HepG2 (cell line): ENCODE results near the gene COPS7B. TPM values are rescaled to one million over a fixed set of nuclear protein-coding genes. Genes with fewer than 3 reads are reported as not detected.

Experiments
- ATAD3A ChIP-seq: sonication (generic); formaldehyde crosslinking; IDR thresholded peaks from 2 replicates; pipeline ENCODE4 v1.4.0; 2020; ENCODE audit warnings: missing genetic modification reagents
- ATF2 ChIP-seq: sonication (generic); formaldehyde crosslinking; IDR thresholded peaks from 2 replicates; pipeline ENCODE4 v1.4.0; 2020; ENCODE audit warnings: missing genetic modification reagents
- BCLAF1 ChIP-seq: fragments of 450-650 bp; IDR thresholded peaks from 2 replicates; pipeline ENCODE4 v1.6.1; 2017; ENCODE audit warnings: mild to moderate bottlenecking
- ETV5 ChIP-seq: IDR thresholded peaks from 2 replicates; pipeline ENCODE4 v1.6.1; 2018; ENCODE audit warnings: missing biosample characterization, missing genetic modification reagents, inconsistent platforms, borderline replicate concordance
- FOXK2 ChIP-seq: fragments of 450-650 bp; IDR thresholded peaks from 2 replicates; pipeline ENCODE4 v1.6.1; 2016
- HCFC1 ChIP-seq: fragments of 150-350 bp; IDR thresholded peaks from 2 replicates; pipeline ENCODE4 v1.6.1; 2014; ENCODE audit warnings: low read depth, low read length
- HNF1A ChIP-seq, 2 experiments: sonication (generic) in 1 of 2; formaldehyde crosslinking in 1 of 2; IDR thresholded peaks; 2 replicates each; pipeline versions ENCODE4 v1.4.0 to v1.6.1; 2016 to 2020; ENCODE audit warnings: borderline replicate concordance in 1 of 2, low read depth in 1 of 2, mild to moderate bottlenecking in 1 of 2, missing genetic modification reagents in 1 of 2
- PCBP1 ChIP-seq: fragments of 200-400 bp; formaldehyde crosslinking; IDR thresholded peaks from 2 replicates; pipeline ENCODE4 v1.6.1; 2017; ENCODE audit warnings: mild to moderate bottlenecking, low read depth, low read length, borderline replicate concordance
- REL ChIP-seq: sonication (generic); formaldehyde crosslinking; conservative IDR thresholded peaks from 2 replicates; pipeline ENCODE4 v1.8.0; 2022; ENCODE audit warnings: mild to moderate bottlenecking, missing genetic modification reagents, moderate library complexity
- XRCC5 ChIP-seq: fragments of 200-400 bp; formaldehyde crosslinking; optimal IDR thresholded peaks from 2 replicates; pipeline ENCODE3; 2017; ENCODE audit warnings: mild to moderate bottlenecking, low read length
- ZNF354B ChIP-seq: sonication (generic); formaldehyde crosslinking; IDR thresholded peaks from 2 replicates; pipeline ENCODE4 v1.8.0; 2022; ENCODE audit warnings: mild to moderate bottlenecking, missing genetic modification reagents
- ZNF574 ChIP-seq: sonication (generic); formaldehyde crosslinking; IDR thresholded peaks from 2 replicates; pipeline ENCODE4 v1.4.0; 2020; ENCODE audit warnings: missing genetic modification reagents
- polyA plus RNA-seq, 8 experiments: library from polyadenylated mRNA; depleted of rRNA in 3 of 8; stranded (reverse) in 7 of 8; unstranded in 1 of 8; fragments of >200 nt; fragmentation: Illumina TruSeq in 4 of 8; extraction: Trizol in 4 of 8; gene quantifications; 2 replicates each; pipeline versions ENCODE4 v1.2.1 to v1.2.3, GENCODE V29; 2011 to 2016; ENCODE audit warnings: low read depth in 4 of 8, missing spikeins in 1 of 8, mixed read lengths in 1 of 8; ENCODE audit not compliant: insufficient read depth in 1 of 8
- total RNA-seq, 5 experiments: library from RNA; depleted of rRNA; stranded (reverse); fragments of >200 nt; fragmentation: Illumina TruSeq; extraction: Trizol; gene quantifications; 2 replicates each; pipeline ENCODE4 v1.2.3, GENCODE V29; 2016; ENCODE audit warnings: low read depth in 1 of 5

The COPS7B gene
- total and polyA plus RNA-seq, 2 of the 13 experiments (the other 11 are each of a cell fraction or from before 2014, with no cell fraction given) = 30.6 to 62.7 TPM

DNA sequence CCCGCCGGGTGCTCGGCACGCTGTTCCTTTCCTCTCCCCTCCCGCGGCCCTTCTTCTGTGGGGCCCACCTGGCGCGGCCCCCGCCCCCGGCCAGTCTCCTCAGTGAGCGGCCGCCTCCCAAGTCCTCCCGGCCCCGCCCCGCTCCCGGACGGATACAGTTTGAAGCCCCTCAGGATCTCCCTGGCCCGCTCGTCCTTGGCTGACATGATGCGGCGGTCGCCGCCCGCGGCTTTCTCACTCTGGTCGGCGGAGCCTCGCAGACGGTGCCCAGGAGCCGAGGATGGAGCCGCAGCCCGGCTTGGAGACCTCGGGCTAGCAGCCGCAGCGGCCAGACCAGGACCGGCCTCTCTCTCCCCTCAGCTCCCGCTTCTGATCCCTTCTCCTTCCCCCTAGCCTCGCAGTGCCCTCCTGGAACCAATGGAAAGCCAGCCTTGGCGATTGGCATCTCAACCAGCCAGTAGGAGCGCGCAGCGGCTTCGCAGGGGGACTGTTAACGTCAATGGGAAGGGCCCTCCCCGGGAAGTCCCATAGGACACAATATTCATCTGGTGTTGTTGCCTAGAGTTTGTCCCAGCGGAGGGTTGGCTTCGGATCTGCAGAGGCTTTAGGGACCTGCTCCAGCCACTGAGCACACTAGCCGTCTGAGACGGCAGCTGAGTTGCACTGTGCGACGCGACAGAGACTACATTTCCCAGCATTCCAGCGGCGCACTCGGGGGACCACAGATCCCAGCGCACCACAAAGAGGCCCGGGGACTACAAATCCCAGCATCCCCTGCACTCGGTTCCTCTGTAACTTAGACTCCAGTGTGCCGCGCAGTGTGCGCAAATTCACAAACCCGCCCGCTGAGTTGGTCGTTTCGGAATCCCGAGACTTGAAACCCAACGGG lies 5.1 kb upstream of the COPS7B start, which contains the start of gene PDE6D (continued):
- TF ChIP-seq HNF1A (IDR thresholded peaks at IDR 0.05; ENCODE audit: low read depth) (no peak), HNF1A (CRISPR knock-in tag; IDR thresholded peaks at IDR 0.05; ENCODE audit: borderline replicate concordance) (0 out of 2 replicates have a peak, but pooled peaks have one; percentile 12), ETV5 (CRISPR knock-in tag) (no peak; the same call in none of the 2 replicates), ATAD3A (CRISPR knock-in tag) (no peak), REL (CRISPR knock-in tag) (peak; percentile 18; the same call in 1 of the 2 replicates), FOXK2 (no peak), ZNF574 (CRISPR knock-in tag) (peak; percentile 92), PCBP1 (peak; percentile 83; the same call in 1 of the 2 replicates), XRCC5 (peak; percentile 95), BCLAF1 (no peak), HCFC1 (peak; percentile 99), ZNF354B (CRISPR knock-in tag) (peak; percentile 76; the same call in 1 of the 2 replicates), ATF2 (peak; percentile 25)
